AG10803 (cell line): ENCODE data around the gene FGD5.
"Not testable (repeated sequence)": the region's sequence is repeated elsewhere in the genome, so short reads cannot be mapped to it uniquely, and the experiment has no call there.

Source experiments
- DNase-seq: peaks from one replicate; pipeline ENCODE4 v3.0.0; 2010; ENCODE audit warnings: low read depth
- H3K4me3 ChIP-seq: 2 replicates; pipeline ENCODE4 v1.5.1; 2011; ENCODE audit warnings: mild to moderate bottlenecking, low read length, control low read depth
- TF ChIP-seq, protein P1 (sequence below): conservative IDR thresholded peaks from 2 replicates; pipeline ENCODE4 v1.5.1; 2011; ENCODE audit warnings: mild to moderate bottlenecking, low read length, control low read depth, inconsistent platforms

Gene FGD5

DNA sequence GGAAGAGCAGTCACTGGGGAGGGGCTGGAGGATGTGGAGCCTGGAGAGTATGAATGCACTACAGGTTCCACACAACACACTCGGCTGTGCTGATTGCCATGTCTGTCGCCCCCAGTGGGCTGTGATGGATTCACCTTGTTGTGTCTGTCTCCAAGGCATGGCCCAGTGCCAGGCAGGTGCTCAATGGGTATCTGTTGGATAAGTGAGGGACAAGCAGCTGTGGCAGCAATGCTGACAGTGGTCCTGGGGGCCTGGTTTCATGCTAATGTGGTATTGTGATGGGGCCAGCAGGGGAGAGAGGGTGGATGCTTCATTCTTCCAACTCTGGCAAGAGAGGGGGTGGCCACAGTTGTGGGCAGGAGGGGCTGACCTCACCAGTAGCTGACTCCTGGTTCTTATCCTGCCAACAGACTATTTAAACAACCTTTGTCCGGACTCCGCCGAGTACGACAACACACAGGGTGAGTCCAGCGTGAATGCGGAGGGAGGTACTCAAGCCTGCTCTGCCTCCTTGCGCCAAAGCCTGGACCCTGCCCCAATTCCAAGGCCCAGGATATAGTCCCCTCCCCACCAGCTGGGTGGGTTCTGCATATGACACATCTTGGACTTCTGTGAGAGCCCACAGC is 81.3 kb downstream of the FGD5 start:
- TF ChIP-seq, protein P1, sequence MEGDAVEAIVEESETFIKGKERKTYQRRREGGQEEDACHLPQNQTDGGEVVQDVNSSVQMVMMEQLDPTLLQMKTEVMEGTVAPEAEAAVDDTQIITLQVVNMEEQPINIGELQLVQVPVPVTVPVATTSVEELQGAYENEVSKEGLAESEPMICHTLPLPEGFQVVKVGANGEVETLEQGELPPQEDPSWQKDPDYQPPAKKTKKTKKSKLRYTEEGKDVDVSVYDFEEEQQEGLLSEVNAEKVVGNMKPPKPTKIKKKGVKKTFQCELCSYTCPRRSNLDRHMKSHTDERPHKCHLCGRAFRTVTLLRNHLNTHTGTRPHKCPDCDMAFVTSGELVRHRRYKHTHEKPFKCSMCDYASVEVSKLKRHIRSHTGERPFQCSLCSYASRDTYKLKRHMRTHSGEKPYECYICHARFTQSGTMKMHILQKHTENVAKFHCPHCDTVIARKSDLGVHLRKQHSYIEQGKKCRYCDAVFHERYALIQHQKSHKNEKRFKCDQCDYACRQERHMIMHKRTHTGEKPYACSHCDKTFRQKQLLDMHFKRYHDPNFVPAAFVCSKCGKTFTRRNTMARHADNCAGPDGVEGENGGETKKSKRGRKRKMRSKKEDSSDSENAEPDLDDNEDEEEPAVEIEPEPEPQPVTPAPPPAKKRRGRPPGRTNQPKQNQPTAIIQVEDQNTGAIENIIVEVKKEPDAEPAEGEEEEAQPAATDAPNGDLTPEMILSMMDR, result no peak
- H3K4me3 ChIP-seq, result no peak overlapping the region
- no peak for DNase-seq

GRCh38 chr3:14900881-14901873 is 82.4 kb downstream of the FGD5 start:
- TF ChIP-seq, protein P1, result no peak
- no peak overlapping the region for H3K4me3 ChIP-seq
- no peak for DNase-seq

GRCh38 chr3:14902719-14903118 is 84.0 kb downstream of the FGD5 start:
- no peak for DNase-seq
- TF ChIP-seq, protein P1, result no peak
- H3K4me3 ChIP-seq, result no peak overlapping the region

- H3K4me3 ChIP-seq, DNase-seq: not testable (repeated sequence)
These were observed 84.7 kb downstream of the FGD5 start for GRCh38 chr3:14903501-14903900.

- DNase-seq, result no peak
- H3K4me3 ChIP-seq, result no peak overlapping the region
- TF ChIP-seq, protein P1, result no peak
These were observed 86.4 kb downstream of the FGD5 start for GRCh38 chr3:14905055-14905657.

DNA sequence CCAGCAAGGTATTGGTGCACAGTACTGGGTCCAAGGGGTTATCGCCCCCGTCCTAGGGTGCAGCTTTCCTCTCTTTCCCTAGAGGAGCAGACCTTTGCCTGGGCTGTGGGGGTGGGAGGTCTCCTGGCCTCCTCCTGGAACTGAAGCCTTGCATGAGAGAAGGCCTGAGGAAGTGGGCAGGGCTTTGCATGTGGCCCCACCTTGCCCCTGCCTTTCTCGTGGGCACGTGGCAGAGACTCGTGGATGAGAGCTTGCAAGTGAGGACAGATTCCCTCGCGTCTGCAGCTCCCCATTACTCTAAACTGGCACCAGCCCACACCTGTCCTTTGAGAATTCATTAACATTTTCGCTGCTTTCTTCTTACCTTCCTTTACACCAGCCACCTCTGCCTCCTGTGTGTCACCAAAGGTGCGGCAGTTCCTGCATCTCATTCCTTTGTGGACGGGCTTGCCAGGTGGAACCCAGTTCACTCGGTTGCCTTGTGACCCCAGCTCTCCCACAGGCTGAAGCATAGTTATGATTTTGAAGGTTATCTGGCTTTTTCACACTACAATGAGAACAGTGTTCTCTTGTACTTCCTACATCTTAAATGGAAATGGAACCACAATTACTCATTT is 87.7 kb downstream of the FGD5 start:
- TF ChIP-seq, protein P1, result no peak
- H3K4me3 ChIP-seq, result no peak overlapping the region
- no peak for DNase-seq
